ENCODE measurements around the gene VWCE. TPM values are rescaled to one million over a fixed set of nuclear protein-coding genes. Genes with fewer than 3 reads are reported as not detected.

VWCE gene
- 0.26 TPM in 2 replicates for total RNA-seq

- H3K36me3 ChIP-seq (ENCODE audit: control insufficient read depth, insufficient read depth, low read length): peaks cover 1% of the 10 kb centered on the region
- DNase-seq (ENCODE audit: low read depth): peak; percentile 26
- peak within 1 kb of the TSS; percentile 54 for H3K4me3 ChIP-seq (ENCODE audit: low read depth, low read length)
- H3K27me3 ChIP-seq (ENCODE audit: control insufficient read depth, insufficient read depth, low read length): peaks cover 2% of the 10 kb centered on the region
- TF ChIP-seq CTCF (IDR thresholded peaks at IDR 0.05; ENCODE audit: insufficient read depth, low read length, severe bottlenecking): peak; percentile 48
- FAIRE-seq: no peak
Observed at GRCh38 chr11:61294717-61295595, at the start of gene VWCE. Gene VWCE, minus strand, starts transcription at chr11:61295316. Its CDS starts 279 bp downstream, at chr11:61295037.

GRCh38 chr11:61343792-61344745, 49.0 kb upstream of the VWCE start:
- no peaks in the 10 kb centered on the region for H3K27me3 ChIP-seq (ENCODE audit: control insufficient read depth, insufficient read depth, low read length)
- no peak overlapping the region for H3K4me3 ChIP-seq (ENCODE audit: low read depth, low read length)
- no peak for FAIRE-seq
- DNase-seq (ENCODE audit: low read depth): no peak
- peaks cover 18% of the 10 kb centered on the region for H3K36me3 ChIP-seq (ENCODE audit: control insufficient read depth, insufficient read depth, low read length)
- no peak for TF ChIP-seq CTCF (IDR thresholded peaks at IDR 0.05; ENCODE audit: insufficient read depth, low read length, severe bottlenecking)

- no peak for FAIRE-seq
- no peak for DNase-seq (ENCODE audit: low read depth)
- no peak for TF ChIP-seq CTCF (IDR thresholded peaks at IDR 0.05; ENCODE audit: insufficient read depth, low read length, severe bottlenecking)
- Histone ChIP-seq H3K4me3 (ENCODE audit: low read depth, low read length) (no peak overlapping the region), H3K36me3 (ENCODE audit: control insufficient read depth, insufficient read depth, low read length) (peaks cover 17% of the 10 kb centered on the region), H3K27me3 (ENCODE audit: control insufficient read depth, insufficient read depth, low read length) (no peaks in the 10 kb centered on the region)
Observed at GRCh38 chr11:61342207-61342803, 47.2 kb upstream of the VWCE start.

- no peak for TF ChIP-seq CTCF (IDR thresholded peaks at IDR 0.05; ENCODE audit: insufficient read depth, low read length, severe bottlenecking)
- FAIRE-seq (no peak), DNase-seq (ENCODE audit: low read depth) (no peak)
- H3K27me3 ChIP-seq (ENCODE audit: control insufficient read depth, insufficient read depth, low read length): no peaks in the 10 kb centered on the region
- no peak overlapping the region for H3K4me3 ChIP-seq (ENCODE audit: low read depth, low read length)
- H3K36me3 ChIP-seq (ENCODE audit: control insufficient read depth, insufficient read depth, low read length): peaks cover 17% of the 10 kb centered on the region
Observed at GRCh38 chr11:61341706-61342105, 46.6 kb upstream of the VWCE start.

GRCh38 chr11:61340979-61341378, 45.9 kb upstream of the VWCE start:
- DNase-seq (ENCODE audit: low read depth): no peak
- no peaks in the 10 kb centered on the region for H3K27me3 ChIP-seq (ENCODE audit: control insufficient read depth, insufficient read depth, low read length)
- H3K4me3 ChIP-seq (ENCODE audit: low read depth, low read length): no peak overlapping the region
- FAIRE-seq: no peak
- H3K36me3 ChIP-seq (ENCODE audit: control insufficient read depth, insufficient read depth, low read length): peaks cover 15% of the 10 kb centered on the region
- no peak for TF ChIP-seq CTCF (IDR thresholded peaks at IDR 0.05; ENCODE audit: insufficient read depth, low read length, severe bottlenecking)

Data from bronchial epithelial cell (primary cell).